ENCODE results near the gene ADAD2.

GRCh38 chr16:84176192-84177053 lies 14.5 kb upstream of the ADAD2 start:
- TF ChIP-seq CTCF (conservative IDR thresholded peaks at IDR 0.05; ENCODE audit: low read depth, low read length): no peak
- no peak for TF ChIP-seq NFE2L2 (IDR thresholded peaks at IDR 0.05; ENCODE audit: low read depth, low read length)
- no peak for TF ChIP-seq SMC3 (IDR thresholded peaks at IDR 0.05; ENCODE audit: low read depth, low read length)
- no peak for TF ChIP-seq BHLHE40 (IDR thresholded peaks at IDR 0.05; ENCODE audit: low read depth, low read length)
- no peak for TF ChIP-seq FOS (IDR thresholded peaks at IDR 0.05; ENCODE audit: low read depth, low read length)
- TF ChIP-seq POLR2A (IDR thresholded peaks at IDR 0.05; ENCODE audit: low read depth, low read length): no peak

Data from IMR-90 (cell line).